ENCODE results near the gene MRPS24.
"Not testable (repeated sequence)": the region's sequence is repeated elsewhere in the genome, so short reads cannot be mapped to it uniquely, and the experiment has no call there.

Gene MRPS24

GRCh38 chr7:43869006-43869866 is at the start of gene MRPS24:
TSS of gene MRPS24 (minus strand) at chr7:43869517. CDS start at chr7:43869495, 22 bp downstream.
- peak; percentile 96 to 97 for DNase-seq

GRCh38 chr7:43915907-43916306 is 46.6 kb upstream of the MRPS24 start:
- no peak for DNase-seq

- no peak for DNase-seq
These were observed 45.5 kb upstream of the MRPS24 start for GRCh38 chr7:43914795-43915194.

GRCh38 chr7:43906331-43907010 is 37.2 kb upstream of the MRPS24 start, which contains the start of gene URGCP:
TSS of gene URGCP (minus strand) at chr7:43906596. CDS start at chr7:43906575, 21 bp downstream.
- DNase-seq, result peak; percentile 54 to 65

GRCh38 chr7:43905956-43906330 is 36.6 kb upstream of the MRPS24 start:
- peak; percentile 36 to 41 for DNase-seq

GRCh38 chr7:43905209-43905946 is 36.1 kb upstream of the MRPS24 start:
- no peak for DNase-seq

- DNase-seq, result no peak
These were observed 35.4 kb upstream of the MRPS24 start for GRCh38 chr7:43904533-43905208.

- DNase-seq, result no peak
These were observed 33.3 kb upstream of the MRPS24 start for GRCh38 chr7:43902542-43903054.

- not testable (repeated sequence) for DNase-seq
These were observed 29.3 kb upstream of the MRPS24 start for GRCh38 chr7:43898571-43898970.

GRCh38 chr7:43895847-43896415 is 26.6 kb upstream of the MRPS24 start:
- no peak for DNase-seq

GRCh38 chr7:43891069-43891955 is 22.0 kb upstream of the MRPS24 start:
- no peak for DNase-seq

GRCh38 chr7:43890468-43890867 is 21.2 kb upstream of the MRPS24 start:
- DNase-seq, result no peak

GRCh38 chr7:43888993-43889945 is 20.0 kb upstream of the MRPS24 start:
- DNase-seq, result no peak

- DNase-seq, result no peak
These were observed 15.3 kb upstream of the MRPS24 start for GRCh38 chr7:43884617-43885016.

GRCh38 chr7:43884209-43884608 is 14.9 kb upstream of the MRPS24 start:
- DNase-seq, result no peak

- DNase-seq, result no peak
These were observed 11.3 kb upstream of the MRPS24 start for GRCh38 chr7:43880596-43880995.

GRCh38 chr7:43879477-43879876 is 10.2 kb upstream of the MRPS24 start:
- DNase-seq, result no peak

GRCh38 chr7:43878867-43879266 is 9.6 kb upstream of the MRPS24 start:
- no peak for DNase-seq

GRCh38 chr7:43877968-43878864 is 8.9 kb upstream of the MRPS24 start:
- DNase-seq, result no peak
